ENCODE measurements around the gene DNAH5.
A peak's percentile ranks its signal among the peaks of the same experiment; 100 is the strongest.

GRCh38 chr5:13957032-13957645 is 12.7 kb upstream of the DNAH5 start:
- TF ChIP-seq CTCF (IDR thresholded peaks at IDR 0.05; ENCODE audit: low read length) (peak; percentile 54), EZH2 (IDR thresholded peaks at IDR 0.05; ENCODE audit: borderline replicate concordance, low read length) (no peak)
